Heart right ventricle (tissue), 16 donors: ENCODE data around the gene DRAP1. TPM values are rescaled to one million over a fixed set of nuclear protein-coding genes. Genes with fewer than 3 reads are reported as not detected.

Experiments used
- ATAC-seq, 8 donors: fragments of 200-7000 bp; cut with Tn5 transposase; one replicate each; pipeline ENCODE4 v1.9.1; 2020; ENCODE audit warnings: mild to moderate bottlenecking in 8 of 8, moderate library complexity in 8 of 8, moderate number of reproducible peaks in 1 of 8
- DNase-seq, 2 donors: peaks; one replicate each; pipeline ENCODE4 v3.0.0-alpha.2; 2020
- H3K27ac ChIP-seq, 10 donors: fragments of 200-600 bp; sonication (generic) in 2 of 10; one replicate each; pipeline versions ENCODE4 v1.5.0 to v1.8.0; 2020 to 2022; ENCODE audit warnings: mild to moderate bottlenecking in 3 of 10
- H3K27me3 ChIP-seq, 7 donors: fragments of 200-600 bp; one replicate each; pipeline ENCODE4 v1.8.0; 2021 to 2022; ENCODE audit warnings: mild to moderate bottlenecking in 2 of 7
- H3K36me3 ChIP-seq, 9 donors: fragments of 200-600 bp; sonication (generic) in 1 of 9; one replicate each; pipeline versions ENCODE4 v1.5.0 to v1.8.0; 2020 to 2022; ENCODE audit warnings: mild to moderate bottlenecking in 2 of 9
- H3K4me1 ChIP-seq, 9 donors: fragments of 200-600 bp; sonication (generic) in 1 of 9; one replicate each; pipeline versions ENCODE4 v1.5.0 to v1.8.0; 2020 to 2022; ENCODE audit warnings: mild to moderate bottlenecking in 4 of 9
- H3K4me3 ChIP-seq, 10 donors: fragments of 200-600 bp; sonication (generic) in 2 of 10; one replicate each; pipeline versions ENCODE4 v1.5.0 to v1.8.0; 2020 to 2022; ENCODE audit warnings: mild to moderate bottlenecking in 7 of 10, moderate library complexity in 2 of 10
- H3K9me3 ChIP-seq, 11 donors: fragments of 200-600 bp in 10 of 11; sonication (generic) in 2 of 11; one replicate each; pipeline versions ENCODE4 v1.5.0 to v1.8.0; 2013 to 2022; ENCODE audit warnings: mild to moderate bottlenecking in 2 of 11, control low read depth in 1 of 11, moderate library complexity in 1 of 11
- WGBS, 2 donors: extraction: QIAGEN DNeasy Blood & Tissue Kit; methylation state at CpG; one replicate each; pipeline ENCODE4 v1.1.7; 2013; ENCODE audit warnings: inconsistent platforms in 1 of 2; 5-methylcytosine and 5-hydroxymethylcytosine counted together
- intact Hi-C, 10 donors: fragments of 100-400 bp; cut with DNase I; formaldehyde crosslinking; loops; one replicate each; pipeline versions ENCODE4 v1.11.1 to v1.14.2; 2022
- polyA plus RNA-seq, 2 donors: library from polyadenylated mRNA; stranded (reverse); fragments of 200-250 nt; gene quantifications; one replicate each; pipeline ENCODE4 v1.2.3, GENCODE V29; 2013
- total RNA-seq, 10 donors: library from RNA; stranded (reverse); fragmentation: NEBNext Ultra II Directional in 3 of 10; extraction: Animal tissue kit (Norgen Biotek cat#: 25700) in 3 of 10; gene quantifications; one replicate each; pipeline versions ENCODE4 v1.2.1 to v1.2.4, GENCODE V29; 2021 to 2023
- TF ChIP-seq, protein P1 (sequence below), 9 donors: fragments of 200-600 bp; sonication (generic) in 2 of 9; IDR thresholded peaks; one replicate each; pipeline versions ENCODE4 v1.5.0 to v1.8.0; 2021 to 2022; ENCODE audit warnings: antibody characterized with exemption in 9 of 9, mild to moderate bottlenecking in 5 of 9, moderate library complexity in 1 of 9
- donor health status: Arrhythmogenic right ventricular cardiomyopathy.
- donor health status: ischemic (EF 13 %, LVEDD 7.1; RV severe dilation, severe dysfunction).
- donor health status: healthy with polysubstance abuse.
- donor health status: DM: no; HTN: yes; CAD: no.
- donor health status: DM: no; HTN: no; CAD: no.
- donor health status: ischemic (EF 25% LVEDD 6.9; RV normal size, moderate dysfunction).
- donor health status: ischemic (EF 25% LVEDD 5.7; RV mildly dilated, moderate dysfunction).
- donor health status: healthy.
- donor health status: DM: yes; HTN: yes; CAD: no.
- donor health status: Ischemic cardiomyopathy.
- donor health status: ischemic (EF 35%, LVEDD 5.7; RV mildly dilated, moderate dysfunction).
- donor health status: nonischemic (EF 11% LVEDD 7.7; RV severe dilation, severe dysfunction).
- donor health status: DM: yes; HTN: yes; CAD: no.
- donor health status: PGD.
- donor health status: ischemic (EF 29% LVEDD 5.4; RV normal size, mild dysfunction).
- donor health status: nonischemic (EF 23%, LVEDD 6.1; RV moderate dilation, normal function).

Gene DRAP1
- total and polyA plus RNA-seq, 12 donors, result 69.4 to 210 (median 98.8) TPM

DNA sequence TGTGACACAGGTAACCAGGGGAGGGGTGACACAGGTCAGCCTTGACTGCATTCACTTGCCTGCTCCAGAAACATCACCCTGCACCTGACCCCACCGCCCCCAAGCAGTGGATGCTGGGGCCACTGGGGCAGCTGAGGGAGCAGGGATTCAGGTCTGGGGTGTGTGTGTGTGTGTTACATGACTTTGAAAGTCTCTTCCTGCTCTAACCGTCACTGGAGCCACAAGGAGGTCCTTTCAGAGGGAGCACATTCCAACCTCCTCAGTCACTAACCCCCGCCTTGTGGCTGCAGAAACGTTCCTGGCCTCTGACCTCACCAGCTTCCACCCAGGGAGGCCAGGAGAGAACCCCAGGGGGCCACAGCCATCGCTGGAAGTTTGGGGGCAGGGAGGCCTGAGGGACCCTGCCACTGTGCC lies 16.2 kb upstream of the DRAP1 start:
- intact Hi-C loops, result no loop called here
- WGBS, 2 donors, result 31 to 34% methylated on average over 5 of the region's 5 CpGs
- DNase-seq (no peak), ATAC-seq (no peak)
- H3K27ac ChIP-seq, result no peak overlapping the region
- peaks cover 6 to 25% (median 17%) of the 10 kb centered on the region in 9 donors for H3K4me1 ChIP-seq
- H3K9me3 ChIP-seq, result no peaks in the 10 kb centered on the region
- TF ChIP-seq, protein P1, sequence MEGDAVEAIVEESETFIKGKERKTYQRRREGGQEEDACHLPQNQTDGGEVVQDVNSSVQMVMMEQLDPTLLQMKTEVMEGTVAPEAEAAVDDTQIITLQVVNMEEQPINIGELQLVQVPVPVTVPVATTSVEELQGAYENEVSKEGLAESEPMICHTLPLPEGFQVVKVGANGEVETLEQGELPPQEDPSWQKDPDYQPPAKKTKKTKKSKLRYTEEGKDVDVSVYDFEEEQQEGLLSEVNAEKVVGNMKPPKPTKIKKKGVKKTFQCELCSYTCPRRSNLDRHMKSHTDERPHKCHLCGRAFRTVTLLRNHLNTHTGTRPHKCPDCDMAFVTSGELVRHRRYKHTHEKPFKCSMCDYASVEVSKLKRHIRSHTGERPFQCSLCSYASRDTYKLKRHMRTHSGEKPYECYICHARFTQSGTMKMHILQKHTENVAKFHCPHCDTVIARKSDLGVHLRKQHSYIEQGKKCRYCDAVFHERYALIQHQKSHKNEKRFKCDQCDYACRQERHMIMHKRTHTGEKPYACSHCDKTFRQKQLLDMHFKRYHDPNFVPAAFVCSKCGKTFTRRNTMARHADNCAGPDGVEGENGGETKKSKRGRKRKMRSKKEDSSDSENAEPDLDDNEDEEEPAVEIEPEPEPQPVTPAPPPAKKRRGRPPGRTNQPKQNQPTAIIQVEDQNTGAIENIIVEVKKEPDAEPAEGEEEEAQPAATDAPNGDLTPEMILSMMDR (IDR thresholded peaks at IDR 0.05), result no peak
- H3K4me3 ChIP-seq, result no peak overlapping the region
- peaks cover 0 to 9% (median 4%) of the 10 kb centered on the region in 7 donors for H3K27me3 ChIP-seq
- no peaks in the 10 kb centered on the region for H3K36me3 ChIP-seq

DNA sequence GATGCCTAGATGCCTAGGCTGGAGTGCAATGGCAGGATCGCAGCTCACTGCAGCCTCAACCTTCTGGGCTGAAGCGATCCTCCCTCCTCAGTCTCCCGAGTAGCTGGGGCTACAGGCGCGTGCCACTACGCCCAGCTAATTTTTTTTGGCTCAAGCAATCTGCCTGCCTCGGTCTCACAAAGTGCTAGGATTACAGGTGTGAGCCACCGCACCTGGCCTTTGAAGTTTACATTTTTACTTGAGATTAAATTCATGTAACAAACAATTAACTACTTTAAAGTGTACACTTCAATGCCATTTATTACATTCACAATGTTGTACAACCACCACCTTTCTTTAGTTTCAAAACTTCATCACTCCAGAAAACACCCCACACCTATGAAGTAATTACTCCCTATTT lies 15.5 kb upstream of the DRAP1 start:
- DNase-seq (no peak), ATAC-seq (no peak)
- Histone ChIP-seq H3K36me3 (no peaks in the 10 kb centered on the region), H3K4me1 (peaks cover 6 to 21% (median 13%) of the 10 kb centered on the region in 9 donors), H3K27ac (no peak overlapping the region), H3K4me3 (no peak overlapping the region), H3K27me3 (peaks cover 0 to 9% (median 4%) of the 10 kb centered on the region in 7 donors), H3K9me3 (no peaks in the 10 kb centered on the region)
- intact Hi-C loops, result no loop called here
- TF ChIP-seq, protein P1 (IDR thresholded peaks at IDR 0.05), result no peak
- 81 to 88% methylated on average over 8 of the region's 8 CpGs for WGBS, 2 donors

DNA sequence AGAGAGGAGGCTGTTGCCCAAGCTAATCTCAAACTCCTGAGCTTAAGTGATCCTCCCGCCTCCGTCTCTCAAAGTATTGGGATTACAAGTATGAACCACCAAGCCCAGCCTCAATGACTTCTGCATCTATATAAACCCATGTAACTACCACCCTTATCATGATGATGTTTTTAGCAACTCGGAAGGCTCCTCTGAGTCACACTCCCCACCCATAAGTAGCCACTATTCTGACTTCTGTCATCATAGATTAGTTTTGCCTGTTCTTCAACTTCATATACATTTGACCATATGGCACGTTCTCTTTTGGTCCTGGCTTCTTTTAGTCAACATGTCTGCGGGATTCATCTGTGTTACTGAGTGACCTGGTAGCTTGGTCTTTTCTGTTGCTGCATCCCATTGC lies 12.6 kb upstream of the DRAP1 start:
- Histone ChIP-seq H3K4me3 (no peak overlapping the region), H3K27me3 (no peaks in the 10 kb centered on the region), H3K27ac (no peak overlapping the region), H3K4me1 (peaks cover 3 to 8% (median 5%) of the 10 kb centered on the region in 9 donors), H3K9me3 (no peaks in the 10 kb centered on the region), H3K36me3 (no peaks in the 10 kb centered on the region)
- TF ChIP-seq, protein P1 (IDR thresholded peaks at IDR 0.05), result no peak
- WGBS, 2 donors, result 83 to 84% methylated on average over 5 of the region's 5 CpGs
- ATAC-seq, result no peak
- DNase-seq, result no peak
- intact Hi-C loops, result no loop called here

DNA sequence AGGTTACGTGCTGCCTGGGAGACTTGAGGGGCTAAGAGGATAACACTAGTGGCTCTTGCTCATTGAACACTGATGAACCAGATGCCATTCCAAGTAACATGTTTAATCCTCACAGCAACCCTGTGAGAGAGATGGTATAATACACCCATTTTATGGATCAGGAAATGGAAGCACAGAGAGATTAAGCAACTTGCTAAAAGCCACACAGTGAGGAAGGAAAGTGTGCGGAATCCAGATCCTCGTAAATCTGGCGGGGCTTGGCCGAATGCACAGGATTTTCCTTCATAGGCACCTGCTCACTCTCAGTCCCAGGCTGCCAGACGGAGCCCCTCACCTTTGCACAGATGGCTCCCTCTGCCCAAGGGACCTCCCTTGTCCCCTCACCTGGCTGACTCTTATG lies 11.3 kb upstream of the DRAP1 start:
- Histone ChIP-seq H3K9me3 (no peaks in the 10 kb centered on the region), H3K27ac (no peak overlapping the region), H3K4me3 (no peak overlapping the region), H3K4me1 (peaks cover 8 to 17% (median 13%) of the 10 kb centered on the region in 9 donors), H3K27me3 (no peaks in the 10 kb centered on the region), H3K36me3 (no peaks in the 10 kb centered on the region)
- WGBS, 2 donors, result 83 to 85% methylated on average over 6 of the region's 6 CpGs
- DNase-seq, result no peak
- intact Hi-C loops, result no loop called here
- TF ChIP-seq, protein P1 (IDR thresholded peaks at IDR 0.05), result no peak
- ATAC-seq, result no peak
